Neural cell (in vitro differentiated cells): ENCODE data around the gene PIGM. TPM values are rescaled to one million over a fixed set of nuclear protein-coding genes. Genes with fewer than 3 reads are reported as not detected.

Experiments
- H2AFZ ChIP-seq: fragments of 200-600, 300-800 bp; sonication (generic), shearing (Covaris generic); 2 replicates; pipeline ENCODE4 v1.6.0; 2014; ENCODE audit warnings: low read depth, mild to moderate bottlenecking, antibody characterized with exemption, low read length, moderate library complexity
- H3F3A ChIP-seq: fragments of 200-600 bp; shearing (Covaris generic); 2 replicates; pipeline ENCODE4 v1.6.1; 2016; ENCODE audit warnings: mild to moderate bottlenecking, moderate library complexity, mixed read lengths, antibody characterized with exemption, low read length; ENCODE audit not compliant: insufficient read depth, poor library complexity, severe bottlenecking
- H3K27ac ChIP-seq: fragments of 200-600, 300-800 bp; sonication (generic), shearing (Covaris generic); 2 replicates; pipeline ENCODE4 v1.5.1; 2014; ENCODE audit warnings: mild to moderate bottlenecking, low read length, moderate library complexity
- H3K27me3 ChIP-seq: fragments of 300-800, 200-600 bp; sonication (generic), shearing (Covaris generic); 2 replicates; pipeline ENCODE4 v1.6.0; 2014; ENCODE audit warnings: mild to moderate bottlenecking, low read depth, low read length, moderate library complexity; ENCODE audit not compliant: insufficient read depth
- H3K36me3 ChIP-seq: fragments of 300-800, 200-600 bp; sonication (generic), shearing (Covaris generic); 2 replicates; pipeline ENCODE4 v1.5.1; 2014; ENCODE audit warnings: mild to moderate bottlenecking, antibody characterized with exemption, low read length, moderate library complexity; ENCODE audit not compliant: insufficient read depth
- H3K4me2 ChIP-seq: fragments of 300-800, 200-600 bp; sonication (generic), shearing (Covaris generic); 2 replicates; pipeline ENCODE4 v1.6.0; 2014; ENCODE audit warnings: mild to moderate bottlenecking, low read length
- H3K4me3 ChIP-seq: fragments of 300-800, 200-600 bp; sonication (generic), shearing (Covaris generic); 2 replicates; pipeline ENCODE4 v1.5.1; 2014; ENCODE audit warnings: mild to moderate bottlenecking, low read length, moderate library complexity
- H3K79me2 ChIP-seq: fragments of 200-600 bp; shearing (Covaris generic); replicated peaks from 2 replicates; pipeline ENCODE4 v1.6.0; 2014; ENCODE audit warnings: mild to moderate bottlenecking, low read length, moderate library complexity; ENCODE audit not compliant: insufficient read depth
- H3K9ac ChIP-seq: fragments of 300-800, 200-600 bp; sonication (generic), shearing (Covaris generic); 2 replicates; pipeline ENCODE4 v1.6.1; 2016; ENCODE audit warnings: mild to moderate bottlenecking, low read length, mixed read lengths
- H3K9me2 ChIP-seq: fragments of 200-600 bp; shearing (Covaris generic); 2 replicates; pipeline ENCODE4 v1.6.1; 2016; ENCODE audit warnings: mild to moderate bottlenecking, low read length, mixed read lengths; ENCODE audit not compliant: insufficient read depth
- H3K9me3 ChIP-seq: fragments of 200-600, 300-800 bp; sonication (generic), shearing (Covaris generic); 2 replicates; pipeline ENCODE4 v1.6.1; 2016; ENCODE audit warnings: mild to moderate bottlenecking, mixed run types, low read length, moderate library complexity, mixed read lengths
- H4K20me1 ChIP-seq: fragments of 200-600 bp; shearing (Covaris generic); 2 replicates; pipeline ENCODE4 v1.6.1; 2016; ENCODE audit warnings: mild to moderate bottlenecking, mixed run types; ENCODE audit not compliant: insufficient read depth
- CTCF ChIP-seq: fragments of 450-650 bp; IDR thresholded peaks from 2 replicates; pipeline ENCODE4 v1.5.1; 2014; ENCODE audit warnings: antibody characterized with exemption, mild to moderate bottlenecking, moderate library complexity; ENCODE audit not compliant: poor library complexity, severe bottlenecking
- EP300 ChIP-seq: fragments of 450-650 bp; conservative IDR thresholded peaks from 2 replicates; pipeline ENCODE4 v1.6.1; 2014; ENCODE audit warnings: antibody characterized with exemption, mild to moderate bottlenecking, moderate library complexity; ENCODE audit not compliant: poor library complexity, severe bottlenecking
- EZH2 ChIP-seq: fragments of 200-600, 300-800 bp; shearing (Covaris generic), sonication (generic); IDR thresholded peaks from 2 replicates; pipeline ENCODE4 v1.6.1; 2014; ENCODE audit warnings: antibody characterized with exemption, low read length, borderline replicate concordance, mild to moderate bottlenecking; ENCODE audit not compliant: insufficient read depth, poor library complexity, severe bottlenecking
- MXI1 ChIP-seq: fragments of 450-650 bp; conservative IDR thresholded peaks from 2 replicates; pipeline ENCODE4 v1.6.1; 2014; ENCODE audit warnings: antibody characterized with exemption, mild to moderate bottlenecking; ENCODE audit not compliant: poor library complexity, severe bottlenecking
- POLR2AphosphoS5 ChIP-seq: IDR thresholded peaks from 2 replicates; pipeline ENCODE4 v1.6.1; 2012
- RAD21 ChIP-seq: fragments of 450-650 bp; conservative IDR thresholded peaks from 2 replicates; pipeline ENCODE4 v1.6.1; 2014; ENCODE audit warnings: antibody characterized with exemption, mild to moderate bottlenecking, moderate library complexity
- REST ChIP-seq: IDR thresholded peaks from 2 replicates; pipeline ENCODE4 v1.6.1; 2012; ENCODE audit warnings: borderline replicate concordance
- SMC3 ChIP-seq: fragments of 450-650 bp; conservative IDR thresholded peaks from 2 replicates; pipeline ENCODE4 v1.6.1; 2014; ENCODE audit warnings: antibody characterized with exemption, mild to moderate bottlenecking, moderate library complexity; ENCODE audit not compliant: poor library complexity
- TAF1 ChIP-seq: IDR thresholded peaks from 2 replicates; pipeline ENCODE4 v1.6.1; 2012; ENCODE audit warnings: low read depth
- polyA plus RNA-seq: library from polyadenylated mRNA; depleted of rRNA; stranded (reverse); fragments of >200 nt; gene quantifications from 2 replicates; pipeline ENCODE4 v1.2.3, GENCODE V29; 2014

The PIGM gene
- polyA plus RNA-seq, 1 donor from 2014 or later: 3.8 TPM

- no peaks in the 10 kb centered on the region for H3K9me2 ChIP-seq
- no peak overlapping the region for H3K4me2 ChIP-seq
- H3K79me2 ChIP-seq: no peaks in the 10 kb centered on the region
- no peak overlapping the region for H3K9ac ChIP-seq
- H3K4me3 ChIP-seq: no peak overlapping the region
- no peak for TF ChIP-seq RAD21
- TF ChIP-seq TAF1: no peak
- no peak for TF ChIP-seq CTCF
- no peak for TF ChIP-seq SMC3
- no peak for TF ChIP-seq MXI1
- TF ChIP-seq POLR2AphosphoS5: no peak
- no peak for TF ChIP-seq EZH2
- no peak for TF ChIP-seq EP300
- TF ChIP-seq REST: no peak
- H3K36me3 ChIP-seq: no peaks in the 10 kb centered on the region
- H3K27ac ChIP-seq: no peak overlapping the region
- H3F3A ChIP-seq: no peaks in the 10 kb centered on the region
- H3K27me3 ChIP-seq: no peaks in the 10 kb centered on the region
- H4K20me1 ChIP-seq: no peaks in the 10 kb centered on the region
- no peak overlapping the region for H2AFZ ChIP-seq
- no peaks in the 10 kb centered on the region for H3K9me3 ChIP-seq
These were observed 17.3 kb upstream of the PIGM start for GRCh38 chr1:160049101-160049500.

- H3K27me3 ChIP-seq: no peaks in the 10 kb centered on the region
- H3K9ac ChIP-seq: no peak overlapping the region
- no peak overlapping the region for H3K4me2 ChIP-seq
- no peak overlapping the region for H2AFZ ChIP-seq
- no peaks in the 10 kb centered on the region for H3K79me2 ChIP-seq
- no peaks in the 10 kb centered on the region for H3K9me2 ChIP-seq
- no peak for TF ChIP-seq SMC3
- TF ChIP-seq CTCF: no peak
- no peaks in the 10 kb centered on the region for H4K20me1 ChIP-seq
- no peak overlapping the region for H3K27ac ChIP-seq
- no peaks in the 10 kb centered on the region for H3K9me3 ChIP-seq
- no peak overlapping the region for H3K4me3 ChIP-seq
- H3F3A ChIP-seq: no peaks in the 10 kb centered on the region
- no peaks in the 10 kb centered on the region for H3K36me3 ChIP-seq
These were observed 16.5 kb upstream of the PIGM start for GRCh38 chr1:160048335-160048734.
